HepG2 (cell line): Measurements from ENCODE around the gene PSEN1. TPM values are rescaled to one million over a fixed set of nuclear protein-coding genes. Genes with fewer than 3 reads are reported as not detected.

Source experiments
- ATF1 ChIP-seq: IDR thresholded peaks from 2 replicates; pipeline ENCODE4 v1.6.1; 2016; ENCODE audit warnings: mild to moderate bottlenecking, control low read depth
- CEBPB ChIP-seq: IDR thresholded peaks from 2 replicates; pipeline ENCODE4 v1.6.1; 2011; ENCODE audit warnings: low read depth, low read length, improper control_type of control experiment, borderline replicate concordance
- EHMT2 ChIP-seq: fragments of 200-600 bp; sonication (generic); IDR thresholded peaks from 2 replicates; pipeline ENCODE4 v1.7.0; 2017; ENCODE audit warnings: antibody characterized with exemption, low read depth, low read length, borderline replicate concordance
- ESRRA ChIP-seq: sonication (generic); formaldehyde crosslinking; IDR thresholded peaks from 2 replicates; pipeline ENCODE4 v1.5.1; 2020; ENCODE audit warnings: mild to moderate bottlenecking, low read depth, missing genetic modification reagents
- HOXD1 ChIP-seq: sonication (generic); formaldehyde crosslinking; IDR thresholded peaks from 2 replicates; pipeline ENCODE4 v1.5.0; 2020; ENCODE audit warnings: missing genetic modification reagents
- IKZF5 ChIP-seq: IDR thresholded peaks from 2 replicates; pipeline ENCODE4 v1.6.1; 2018; ENCODE audit warnings: missing genetic modification reagents, mild to moderate bottlenecking, missing compliant biosample characterization
- MAFG ChIP-seq: sonication (generic); formaldehyde crosslinking; IDR thresholded peaks from 2 replicates; pipeline ENCODE4 v1.5.1; 2020; ENCODE audit warnings: mild to moderate bottlenecking, missing genetic modification reagents
- NR2F2 ChIP-seq: IDR thresholded peaks from 2 replicates; pipeline ENCODE4 v1.6.1; 2012; ENCODE audit warnings: low read depth, inconsistent platforms, borderline replicate concordance
- PAWR ChIP-seq: sonication (generic); formaldehyde crosslinking; IDR thresholded peaks from 2 replicates; pipeline ENCODE4 v1.4.0; 2020; ENCODE audit warnings: missing genetic modification reagents, mild to moderate bottlenecking, borderline replicate concordance
- PITX1 ChIP-seq: sonication (generic); formaldehyde crosslinking; IDR thresholded peaks from 2 replicates; pipeline ENCODE4 v1.5.1; 2020; ENCODE audit warnings: mild to moderate bottlenecking, missing genetic modification reagents
- POGZ ChIP-seq: sonication (generic); formaldehyde crosslinking; IDR thresholded peaks from 2 replicates; pipeline ENCODE4 v1.4.0; 2020; ENCODE audit warnings: mild to moderate bottlenecking, missing genetic modification reagents
- SNAPC2 ChIP-seq: sonication (generic); formaldehyde crosslinking; IDR thresholded peaks from 2 replicates; pipeline ENCODE4 v1.8.1; 2022; ENCODE audit warnings: mild to moderate bottlenecking, missing genetic modification reagents
- SP4 ChIP-seq: sonication (generic); formaldehyde crosslinking; IDR thresholded peaks from 2 replicates; pipeline ENCODE4 v1.8.1; 2023; ENCODE audit warnings: mild to moderate bottlenecking, missing genetic modification reagents
- THAP11 ChIP-seq: IDR thresholded peaks from 2 replicates; pipeline ENCODE4 v1.6.1; 2016; ENCODE audit warnings: missing biosample characterization, missing genetic modification reagents
- THYN1 ChIP-seq: sonication (generic); formaldehyde crosslinking; IDR thresholded peaks from 2 replicates; pipeline ENCODE4 v1.8.1; 2023; ENCODE audit warnings: low read depth, mild to moderate bottlenecking, moderate library complexity, missing genetic modification reagents, borderline replicate concordance
- ZBTB10 ChIP-seq: sonication (generic); formaldehyde crosslinking; IDR thresholded peaks from 2 replicates; pipeline ENCODE4 v1.4.0; 2020; ENCODE audit warnings: missing genetic modification reagents, borderline replicate concordance
- ZMYM4 ChIP-seq: sonication (generic); formaldehyde crosslinking; IDR thresholded peaks from 2 replicates; pipeline ENCODE4 v1.8.1; 2023; ENCODE audit warnings: mild to moderate bottlenecking, missing genetic modification reagents
- ZNF275 ChIP-seq: sonication (generic); formaldehyde crosslinking; IDR thresholded peaks from 2 replicates; pipeline ENCODE4 v1.8.0; 2022; ENCODE audit warnings: missing genetic modification reagents, mild to moderate bottlenecking, inconsistent platforms, borderline replicate concordance
- ZNF441 ChIP-seq: sonication (generic); formaldehyde crosslinking; IDR thresholded peaks from 2 replicates; pipeline ENCODE4 v1.7.0; 2021; ENCODE audit warnings: missing genetic modification reagents, borderline replicate concordance
- ZNF615 ChIP-seq: sonication (generic); formaldehyde crosslinking; IDR thresholded peaks from 2 replicates; pipeline ENCODE4 v1.5.0; 2020; ENCODE audit warnings: mild to moderate bottlenecking, missing genetic modification reagents, borderline replicate concordance
- ZNF629 ChIP-seq: sonication (generic); formaldehyde crosslinking; conservative IDR thresholded peaks from 2 replicates; pipeline ENCODE4 v1.5.0; 2020; ENCODE audit warnings: missing genetic modification reagents
- ZNF800 ChIP-seq: sonication (generic); formaldehyde crosslinking; IDR thresholded peaks from 2 replicates; pipeline ENCODE4 v1.4.0; 2020; ENCODE audit warnings: missing genetic modification reagents
- ZSCAN29 ChIP-seq: sonication (generic); formaldehyde crosslinking; conservative IDR thresholded peaks from 2 replicates; pipeline ENCODE4 v1.4.0; 2020; ENCODE audit warnings: mild to moderate bottlenecking, missing genetic modification reagents
- polyA plus RNA-seq, 8 experiments: library from polyadenylated mRNA; depleted of rRNA in 3 of 8; stranded (reverse) in 7 of 8; unstranded in 1 of 8; fragments of >200 nt; fragmentation: Illumina TruSeq in 4 of 8; extraction: Trizol in 4 of 8; gene quantifications; 2 replicates each; pipeline versions ENCODE4 v1.2.1 to v1.2.3, GENCODE V29; 2011 to 2016; ENCODE audit warnings: low read depth in 4 of 8, missing spikeins in 1 of 8, mixed read lengths in 1 of 8; ENCODE audit not compliant: insufficient read depth in 1 of 8
- total RNA-seq, 5 experiments: library from RNA; depleted of rRNA; stranded (reverse); fragments of >200 nt; fragmentation: Illumina TruSeq; extraction: Trizol; gene quantifications; 2 replicates each; pipeline ENCODE4 v1.2.3, GENCODE V29; 2016; ENCODE audit warnings: low read depth in 1 of 5

Gene PSEN1
- total and polyA plus RNA-seq, 2 of the 13 experiments (the other 11 are each of a cell fraction or from before 2014, with no cell fraction given) = 12.5 to 26.6 TPM

- TF ChIP-seq ZBTB10 (CRISPR knock-in tag) (no peak), IKZF5 (CRISPR knock-in tag) (no peak; the same call in 1 of the 2 replicates), NR2F2 (no peak; the same call in 1 of the 2 replicates), CEBPB (no peak), HOXD1 (no peak), PAWR (CRISPR knock-in tag) (no peak), ZNF441 (CRISPR knock-in tag) (no peak), EHMT2 (no peak), ZNF615 (CRISPR knock-in tag) (no peak), ZNF800 (CRISPR knock-in tag) (0 out of 2 replicates have a peak, but pooled peaks have one; percentile 46), THYN1 (CRISPR knock-in tag) (no peak), SP4 (CRISPR knock-in tag) (no peak), SNAPC2 (CRISPR knock-in tag) (no peak), POGZ (CRISPR knock-in tag) (peak; percentile 78), ZSCAN29 (CRISPR knock-in tag) (no peak), ZNF275 (CRISPR knock-in tag) (0 out of 2 replicates have a peak, but pooled peaks have one; percentile 44), ZNF629 (CRISPR knock-in tag) (no peak), ATF1 (CRISPR knock-in tag) (peak; percentile 79), THAP11 (CRISPR knock-in tag) (peak; percentile 83), MAFG (CRISPR knock-in tag) (no peak), PITX1 (CRISPR knock-in tag) (no peak), ZMYM4 (CRISPR knock-in tag) (peak; percentile 64; the same call in 1 of the 2 replicates), ESRRA (no peak)
These were observed at the start of gene PSEN1 (continued) for GRCh38 chr14:73136387-73137225.
